Caco-2 (cell line): ENCODE data around the gene OR2A2. TPM values are rescaled to one million over a fixed set of nuclear protein-coding genes. Genes with fewer than 3 reads are reported as not detected.

Experiments
- BruUV-seq: library from RNA; stranded (reverse); fragments of 400-500 nt; replicated peaks from 2 replicates; lab custom pipeline; 2021; lab: Mats Ljungman, UMichigan
- CTCF ChIA-PET: fragments of 300-600 bp; sonication (Branson Sonifier 250); formaldehyde crosslinking; loops from one replicate; lab custom pipeline; 2022; ENCODE audit warnings: antibody characterized with exemption; lab: Charles Lee
- POLR2A ChIA-PET: fragments of 300-600 bp; sonication (Branson Sonifier 250); formaldehyde crosslinking; loops from one replicate; lab custom pipeline; 2022; ENCODE audit warnings: antibody characterized with exemption; lab: Charles Lee
- DNase-seq, 2 experiments: peaks; one replicate each; pipeline versions ENCODE4 v3.0.0 to v3.0.0-alpha.2; 2020 to 2022
- H3K27me3 ChIP-seq: replicated peaks from 2 replicates; pipeline ENCODE4 v1.6.0; 2011; ENCODE audit warnings: low read length; ENCODE audit not compliant: control insufficient read depth, insufficient read depth
- H3K36me3 ChIP-seq: 2 replicates; pipeline ENCODE4 v1.5.1; 2011; ENCODE audit warnings: low read length; ENCODE audit not compliant: control insufficient read depth, insufficient read depth
- H3K4me1 ChIP-seq: fragments of 250-450 bp; sonication (Bioruptor Pico); 2 replicates; pipeline ENCODE4 v1.5.1; 2020; ENCODE audit warnings: mild to moderate bottlenecking
- H3K4me3 ChIP-seq: 2 replicates; pipeline ENCODE4 v1.5.1; 2011; ENCODE audit warnings: low read depth, mild to moderate bottlenecking, control low read depth, low read length
- H3K9me3 ChIP-seq: fragments of 250-450 bp; sonication (Bioruptor Pico); 2 replicates; pipeline ENCODE4 v1.5.1; 2020; ENCODE audit warnings: mild to moderate bottlenecking, moderate library complexity
- H3K27ac Mint-ChIP-seq: one replicate; pipeline ENCODE4 v1.8.0; 2022; ENCODE audit warnings: mixed read lengths; ENCODE audit not compliant: unreplicated experiment
- H3K27me3 Mint-ChIP-seq: one replicate; pipeline ENCODE4 v1.8.0; 2022; ENCODE audit warnings: mixed read lengths; ENCODE audit not compliant: insufficient read depth, unreplicated experiment
- H3K36me3 Mint-ChIP-seq: one replicate; pipeline ENCODE4 v1.8.0; 2022; ENCODE audit warnings: mild to moderate bottlenecking, mixed read lengths; ENCODE audit not compliant: insufficient read depth, unreplicated experiment
- H3K4me1 Mint-ChIP-seq: one replicate; pipeline ENCODE4 v1.8.0; 2022; ENCODE audit warnings: low read depth, mixed read lengths; ENCODE audit not compliant: unreplicated experiment
- H3K4me3 Mint-ChIP-seq: one replicate; pipeline ENCODE4 v1.8.0; 2022; ENCODE audit warnings: mild to moderate bottlenecking, moderate library complexity, mixed read lengths; ENCODE audit not compliant: unreplicated experiment
- H3K9me3 Mint-ChIP-seq: one replicate; pipeline ENCODE4 v1.8.0; 2022; ENCODE audit warnings: mixed read lengths; ENCODE audit not compliant: unreplicated experiment
- intact Hi-C: fragments of 100-400 bp; cut with micrococcal nuclease; formaldehyde crosslinking; loops from one replicate; pipeline ENCODE4 v1.10.0; 2022; ENCODE audit not compliant: unreplicated experiment
- total RNA-seq: library from RNA; stranded (reverse); gene quantifications from 2 replicates; pipeline ENCODE4 v1.2.3, GENCODE V29; 2022
- TF ChIP-seq, protein P1 (sequence below), 2 experiments: fragments of 200-600 bp in 1 of 2; IDR thresholded peaks; 1 replicate in 1 of 2; 2 replicates in 1 of 2; pipeline versions ENCODE4 v1.5.1 to v1.8.0; 2011 to 2022; ENCODE audit warnings: antibody characterized with exemption in 1 of 2, control low read depth in 1 of 2, inconsistent platforms in 1 of 2, low read depth in 1 of 2, low read length in 1 of 2, mild to moderate bottlenecking in 1 of 2, moderate library complexity in 1 of 2; ENCODE audit not compliant: insufficient read depth in 1 of 2, severe bottlenecking in 1 of 2, unreplicated experiment in 1 of 2

OR2A2 gene
- total RNA-seq, 1 experiment from 2014 or later = not detected

DNA sequence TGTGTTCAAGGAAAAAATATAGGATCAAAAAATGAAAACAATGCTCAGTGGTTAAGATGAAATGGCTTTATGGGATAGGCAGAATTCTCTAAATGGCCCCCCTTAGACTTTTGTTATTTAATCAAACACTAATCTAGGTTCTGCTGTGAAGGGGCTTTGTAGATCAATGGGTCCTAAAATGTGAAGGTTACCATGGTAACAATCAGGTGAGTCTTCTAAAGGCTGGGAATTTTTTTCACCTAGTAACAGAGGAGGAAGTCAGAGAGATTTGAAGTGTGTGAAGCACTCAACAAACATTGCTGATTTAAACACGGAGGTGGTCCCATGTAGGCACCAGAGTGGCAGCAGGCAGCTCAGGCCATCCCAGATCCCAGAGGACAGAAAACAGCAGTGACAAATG, 24.7 kb downstream of the OR2A2 start:
- no TSS peak for BruUV-seq
- Histone ChIP-seq H3K27me3 (no peaks in the 10 kb centered on the region), H3K9me3 (no peaks in the 10 kb centered on the region), H3K4me3 (no peak overlapping the region), H3K36me3 (no peaks in the 10 kb centered on the region), H3K4me1 (no peaks in the 10 kb centered on the region)
- Mint-ChIP-seq H3K27me3 (no peaks in the 10 kb centered on the region), H3K27ac (no peak overlapping the region), H3K36me3 (no peaks in the 10 kb centered on the region), H3K9me3 (no peaks in the 10 kb centered on the region), H3K4me1 (no peaks in the 10 kb centered on the region), H3K4me3 (no peak overlapping the region)
- no peak for DNase-seq
- TF ChIP-seq, protein P1, sequence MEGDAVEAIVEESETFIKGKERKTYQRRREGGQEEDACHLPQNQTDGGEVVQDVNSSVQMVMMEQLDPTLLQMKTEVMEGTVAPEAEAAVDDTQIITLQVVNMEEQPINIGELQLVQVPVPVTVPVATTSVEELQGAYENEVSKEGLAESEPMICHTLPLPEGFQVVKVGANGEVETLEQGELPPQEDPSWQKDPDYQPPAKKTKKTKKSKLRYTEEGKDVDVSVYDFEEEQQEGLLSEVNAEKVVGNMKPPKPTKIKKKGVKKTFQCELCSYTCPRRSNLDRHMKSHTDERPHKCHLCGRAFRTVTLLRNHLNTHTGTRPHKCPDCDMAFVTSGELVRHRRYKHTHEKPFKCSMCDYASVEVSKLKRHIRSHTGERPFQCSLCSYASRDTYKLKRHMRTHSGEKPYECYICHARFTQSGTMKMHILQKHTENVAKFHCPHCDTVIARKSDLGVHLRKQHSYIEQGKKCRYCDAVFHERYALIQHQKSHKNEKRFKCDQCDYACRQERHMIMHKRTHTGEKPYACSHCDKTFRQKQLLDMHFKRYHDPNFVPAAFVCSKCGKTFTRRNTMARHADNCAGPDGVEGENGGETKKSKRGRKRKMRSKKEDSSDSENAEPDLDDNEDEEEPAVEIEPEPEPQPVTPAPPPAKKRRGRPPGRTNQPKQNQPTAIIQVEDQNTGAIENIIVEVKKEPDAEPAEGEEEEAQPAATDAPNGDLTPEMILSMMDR (IDR thresholded peaks at IDR 0.05; ENCODE audit: insufficient read depth in 1 of 2, low read depth in 1 of 2, low read length in 1 of 2, severe bottlenecking in 1 of 2, unreplicated experiment in 1 of 2) = no peak
- intact Hi-C loops = no loop called here
- ChIA-PET CTCF (no interaction called here), POLR2A (no interaction called here)

DNA sequence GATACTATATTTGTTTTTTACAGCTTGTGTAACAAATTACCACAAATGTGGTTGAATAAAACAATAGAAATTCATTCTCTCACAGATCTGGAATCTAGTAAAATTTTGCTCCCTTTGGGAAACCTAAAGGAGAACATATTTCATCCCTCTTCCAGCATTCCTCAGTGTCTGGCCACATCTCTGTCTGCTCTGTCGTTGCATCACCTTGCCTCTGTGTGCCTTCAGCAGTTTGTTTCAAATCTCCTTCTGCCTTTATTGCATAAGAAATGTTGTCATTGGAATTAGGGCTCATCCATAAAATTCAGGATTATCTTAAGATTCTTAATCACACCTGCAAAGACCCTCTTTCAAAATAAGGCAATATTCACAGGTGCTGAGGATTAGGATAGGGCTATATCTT, 28.1 kb downstream of the OR2A2 start:
- H3K27me3 Mint-ChIP-seq = no peaks in the 10 kb centered on the region
- Histone ChIP-seq H3K4me1 (no peaks in the 10 kb centered on the region), H3K9me3 (0 out of 2 replicates have a peak, but pooled peaks cover 6% of the 10 kb centered on the region), H3K27me3 (no peaks in the 10 kb centered on the region), H3K36me3 (no peaks in the 10 kb centered on the region), H3K4me3 (no peak overlapping the region)
- CTCF ChIA-PET = no interaction called here
- no peak for DNase-seq
- BruUV-seq = no TSS peak
- H3K27ac Mint-ChIP-seq = no peak overlapping the region
- POLR2A ChIA-PET = no interaction called here
- TF ChIP-seq, protein P1 (IDR thresholded peaks at IDR 0.05; ENCODE audit: insufficient read depth in 1 of 2, low read depth in 1 of 2, low read length in 1 of 2, severe bottlenecking in 1 of 2, unreplicated experiment in 1 of 2) = no peak
- H3K4me1 Mint-ChIP-seq = no peaks in the 10 kb centered on the region
- no peaks in the 10 kb centered on the region for H3K36me3 Mint-ChIP-seq
- peaks cover 23% of the 10 kb centered on the region for H3K9me3 Mint-ChIP-seq
- no peak overlapping the region for H3K4me3 Mint-ChIP-seq
- intact Hi-C loops = no loop called here

DNA sequence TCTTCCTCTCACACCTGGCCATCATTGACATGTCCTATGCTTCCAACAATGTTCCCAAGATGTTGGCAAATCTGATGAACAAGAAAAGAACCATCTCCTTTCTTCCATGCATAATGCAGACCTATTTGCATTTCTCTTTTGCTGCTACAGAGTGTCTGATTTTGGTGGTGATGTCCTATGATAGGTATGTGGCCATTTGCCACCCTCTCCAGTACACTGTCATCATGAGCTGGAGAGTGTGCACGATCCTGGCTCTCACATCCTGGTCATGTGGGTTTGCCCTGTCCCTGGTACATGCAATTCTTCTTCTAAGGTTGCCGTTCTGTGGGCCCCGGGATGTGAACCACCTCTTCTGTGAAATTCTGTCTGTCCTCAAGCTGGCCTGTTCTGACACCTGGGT, 32.8 kb downstream of the OR2A2 start:
- POLR2A ChIA-PET = no interaction called here
- Mint-ChIP-seq H3K27ac (no peak overlapping the region), H3K27me3 (no peaks in the 10 kb centered on the region), H3K4me1 (no peaks in the 10 kb centered on the region), H3K9me3 (peaks cover 34% of the 10 kb centered on the region), H3K4me3 (no peak overlapping the region), H3K36me3 (no peaks in the 10 kb centered on the region)
- BruUV-seq = no TSS peak
- no peak for DNase-seq
- TF ChIP-seq, protein P1 (IDR thresholded peaks at IDR 0.05; ENCODE audit: insufficient read depth in 1 of 2, low read depth in 1 of 2, low read length in 1 of 2, severe bottlenecking in 1 of 2, unreplicated experiment in 1 of 2) = no peak
- H3K4me3 ChIP-seq = no peak overlapping the region
- CTCF ChIA-PET = no interaction called here
- H3K4me1 ChIP-seq = no peaks in the 10 kb centered on the region
- H3K27me3 ChIP-seq = no peaks in the 10 kb centered on the region
- intact Hi-C loops = no loop called here
- H3K9me3 ChIP-seq = peaks cover 6% of the 10 kb centered on the region; the same call in 1 of the 2 replicates
- H3K36me3 ChIP-seq = no peaks in the 10 kb centered on the region
